ENCODE data around the gene KCNC2.

Gene KCNC2

GRCh38 chr12:75065482-75065881, 144.2 kb downstream of the KCNC2 start:
- in situ Hi-C loops (cut with MboI; ENCODE audit: low sequenced_read_pairs): no loop called here

GRCh38 chr12:75062691-75063090, 146.9 kb downstream of the KCNC2 start:
- in situ Hi-C loops (cut with MboI; ENCODE audit: low sequenced_read_pairs): no loop called here

GRCh38 chr12:75058228-75058627, 151.4 kb downstream of the KCNC2 start:
- in situ Hi-C loops (cut with MboI; ENCODE audit: low sequenced_read_pairs): no loop called here

- in situ Hi-C loops (cut with MboI; ENCODE audit: low sequenced_read_pairs): no loop called here
These were observed 160.9 kb downstream of the KCNC2 start for GRCh38 chr12:75048767-75049166.

GRCh38 chr12:75047885-75048525, 161.6 kb downstream of the KCNC2 start:
- in situ Hi-C loops (cut with MboI; ENCODE audit: low sequenced_read_pairs): no loop called here

- in situ Hi-C loops (cut with MboI; ENCODE audit: low sequenced_read_pairs): no loop called here
These were observed 167.5 kb downstream of the KCNC2 start for GRCh38 chr12:75042125-75042524.

GRCh38 chr12:75041472-75041871, 168.2 kb downstream of the KCNC2 start:
- in situ Hi-C loops (cut with MboI; ENCODE audit: low sequenced_read_pairs): no loop called here

GRCh38 chr12:75020068-75020557, 189.5 kb downstream of the KCNC2 start:
- in situ Hi-C loops (cut with MboI; ENCODE audit: low sequenced_read_pairs): no loop called here

- in situ Hi-C loops (cut with MboI; ENCODE audit: low sequenced_read_pairs): no loop called here
These were observed 198.5 kb downstream of the KCNC2 start for GRCh38 chr12:75011120-75011519.

GRCh38 chr12:75007133-75007532, 202.5 kb downstream of the KCNC2 start:
- in situ Hi-C loops (cut with MboI; ENCODE audit: low sequenced_read_pairs): no loop called here

GRCh38 chr12:75000120-75000519, 209.5 kb downstream of the KCNC2 start:
- in situ Hi-C loops (cut with MboI; ENCODE audit: low sequenced_read_pairs): no loop called here

GRCh38 chr12:74999474-74999873, 210.2 kb downstream of the KCNC2 start:
- in situ Hi-C loops (cut with MboI; ENCODE audit: low sequenced_read_pairs): no loop called here
